Sigmoid colon (tissue), 7 donors: Measurements from ENCODE around the gene CHRNE. TPM values are rescaled to one million over a fixed set of nuclear protein-coding genes. Genes with fewer than 3 reads are reported as not detected.

Experiments
- DNase-seq: peaks from one replicate; pipeline ENCODE4 v3.0.0-alpha.2; 2019
- H3K27ac ChIP-seq, 4 donors: fragments of 200-600 bp; sonication (generic); one replicate each; pipeline ENCODE4 v1.5.1; 2016 to 2019; ENCODE audit warnings: mild to moderate bottlenecking in 1 of 4
- H3K27me3 ChIP-seq, 3 donors: fragments of 200-600 bp; sonication (generic); one replicate each; pipeline ENCODE4 v1.5.1; 2019; ENCODE audit warnings: mild to moderate bottlenecking in 1 of 3
- H3K36me3 ChIP-seq, 4 donors: fragments of 200-600 bp; sonication (generic); one replicate each; pipeline ENCODE4 v1.5.1; 2016 to 2019
- H3K4me1 ChIP-seq, 4 donors: fragments of 200-600 bp; sonication (generic); one replicate each; pipeline ENCODE4 v1.5.1; 2017 to 2019
- H3K4me3 ChIP-seq, 4 donors: fragments of 200-600 bp; sonication (generic); one replicate each; pipeline ENCODE4 v1.5.1; 2017 to 2019; ENCODE audit warnings: mild to moderate bottlenecking in 2 of 4, moderate library complexity in 1 of 4
- H3K9me3 ChIP-seq, 4 donors: fragments of 200-600 bp in 3 of 4; sonication (generic) in 3 of 4; one replicate each; pipeline versions ENCODE4 v1.5.1 to v1.6.1; 2013 to 2019
- CTCF ChIP-seq, 4 experiments: fragments of 450-650 bp in 3 of 4; fragments of 200-600 bp in 1 of 4; IDR thresholded peaks; one replicate each; pipeline ENCODE4 v1.5.1; 2016 to 2019; ENCODE audit warnings: antibody characterized with exemption in 4 of 4, mild to moderate bottlenecking in 3 of 4, moderate library complexity in 2 of 4
- EP300 ChIP-seq, 4 donors: sonication (generic); formaldehyde crosslinking; IDR thresholded peaks; one replicate each; pipeline ENCODE4 v1.6.1; 2017; ENCODE audit warnings: antibody characterized with exemption in 4 of 4
- POLR2A ChIP-seq, 2 donors: fragments of 450-650 bp; IDR thresholded peaks; one replicate each; pipeline ENCODE4 v1.6.1; 2016; ENCODE audit warnings: antibody characterized with exemption in 2 of 2, mild to moderate bottlenecking in 2 of 2, moderate library complexity in 2 of 2
- POLR2AphosphoS5 ChIP-seq, 4 donors: sonication (generic); formaldehyde crosslinking; IDR thresholded peaks; one replicate each; pipeline ENCODE4 v1.6.1; 2017; ENCODE audit warnings: antibody characterized with exemption in 4 of 4
- whole genome bisulfite sequencing, 2 donors: extraction: QIAGEN DNeasy Blood & Tissue Kit; methylation state at CpG; one replicate each; pipeline ENCODE4 v1.1.7; 2013; 5-methylcytosine and 5-hydroxymethylcytosine counted together
- intact Hi-C: fragments of 100-400 bp; cut with DNase I; formaldehyde crosslinking; loops from one replicate; pipeline ENCODE4 v1.15.1; 2023
- polyA plus RNA-seq, 3 donors: library from polyadenylated mRNA; stranded (reverse); fragments of 200-250 nt; gene quantifications; one replicate each; pipeline ENCODE4 v1.2.3, GENCODE V29; 2013
- total RNA-seq, 4 donors: library from RNA; depleted of rRNA; stranded (reverse); fragments of >200 nt; gene quantifications; one replicate each; pipeline ENCODE4 v1.1.0, GENCODE V29; 2016
- donor health status: healthy with polysubstance abuse.
- donor health status: Bipolar disorder and iron deficiency.
- donor health status: healthy.

The CHRNE gene
- under 1 TPM in 3 of 4 donors, not detected in 1; 0.49 to 0.55 (median 0.54) TPM for total RNA-seq
- under 1 TPM in 2 of 3 donors, not detected in 1; 0.46 to 0.57 TPM for polyA plus RNA-seq

GRCh38 chr17:4903051-4903818 is at the start of gene CHRNE:
Gene CHRNE (minus strand): TSS chr17:4903098. CDS start chr17:4903063, 35 bp downstream.
- Histone ChIP-seq H3K27ac (peak within 1 kb of the TSS in 2 of 4 donors; percentile 11 to 55), H3K4me3 (peak within 1 kb of the TSS in 1 of 4 donors; percentile 47), H3K9me3 (no peaks in the 10 kb centered on the region), H3K36me3 (no peaks in the 10 kb centered on the region), H3K27me3 (peaks cover 28 to 58% (median 36%) of the 10 kb centered on the region in 3 donors), H3K4me1 (peaks cover 0 to 34% (median 19%) of the 10 kb centered on the region in 4 donors)
- TF ChIP-seq EP300 (IDR thresholded peaks at IDR 0.05) (no peak), POLR2A (IDR thresholded peaks at IDR 0.05) (no peak), CTCF (IDR thresholded peaks at IDR 0.05) (peak; percentile 66 to 81 (median 70))
- 4 to 10% methylated on average over 10 of the region's 10 CpGs for WGBS, 2 donors
- intact Hi-C loops, result no loop called here
- DNase-seq, result peak; percentile 86

- Histone ChIP-seq H3K4me3 (no peak overlapping the region), H3K4me1 (peaks cover 0 to 32% (median 18%) of the 10 kb centered on the region in 4 donors), H3K27ac (peak overlapping the region; percentile 98 to 100 (median 99)), H3K36me3 (peaks cover 0 to 4% (median under 1%) of the 10 kb centered on the region in 4 donors), H3K9me3 (no peaks in the 10 kb centered on the region), H3K27me3 (no peaks in the 10 kb centered on the region)
- WGBS, 2 donors, result 93 to 97% methylated on average over 3 of the region's 3 CpGs
- intact Hi-C loops, result no loop called here
- DNase-seq, result no peak
- no peak for TF ChIP-seq POLR2AphosphoS5 (IDR thresholded peaks at IDR 0.05)
Measured at GRCh38 chr17:4951486-4951885, 48.6 kb upstream of the CHRNE start.

- DNase-seq, result no peak
- Histone ChIP-seq H3K27ac (peak within 1 kb of the TSS; percentile 98 to 100 (median 99)), H3K4me1 (peaks cover 0 to 39% (median 25%) of the 10 kb centered on the region in 4 donors), H3K9me3 (no peaks in the 10 kb centered on the region), H3K27me3 (no peaks in the 10 kb centered on the region), H3K4me3 (peak within 1 kb of the TSS; percentile 80 to 99 (median 96)), H3K36me3 (peaks cover 0 to 11% (median 7%) of the 10 kb centered on the region in 4 donors)
- TF ChIP-seq EP300 (IDR thresholded peaks at IDR 0.05) (no peak), POLR2A (IDR thresholded peaks at IDR 0.05) (no peak), POLR2AphosphoS5 (IDR thresholded peaks at IDR 0.05) (no peak)
- intact Hi-C loops, result no loop called here
- 40 to 47% methylated on average over 7 of the region's 7 CpGs for WGBS, 2 donors
Measured at GRCh38 chr17:4950746-4951204, 47.9 kb upstream of the CHRNE start, which contains the start of gene ENO3. Gene ENO3 (plus strand): TSS chr17:4951119. CDS start chr17:4951830, 711 bp downstream.

GRCh38 chr17:4950075-4950745 is 47.3 kb upstream of the CHRNE start:
- TF ChIP-seq POLR2A (IDR thresholded peaks at IDR 0.05) (no peak), POLR2AphosphoS5 (IDR thresholded peaks at IDR 0.05) (peak in 1 of 4 donors; percentile 2)
- H3K36me3 ChIP-seq, result peaks cover 0 to 16% (median 11%) of the 10 kb centered on the region in 4 donors
- H3K27me3 ChIP-seq, result no peaks in the 10 kb centered on the region
- DNase-seq, result peak; percentile 83
- H3K9me3 ChIP-seq, result no peaks in the 10 kb centered on the region
- peaks cover 0 to 44% (median 31%) of the 10 kb centered on the region in 4 donors for H3K4me1 ChIP-seq
- peak overlapping the region; percentile 98 to 100 (median 99) for H3K27ac ChIP-seq
- peak overlapping the region; percentile 80 to 99 (median 96) for H3K4me3 ChIP-seq
- intact Hi-C loops, result no loop called here
- WGBS, 2 donors, result 2 to 6% methylated on average over 52 of the region's 52 CpGs

GRCh38 chr17:4949321-4950074 is 46.6 kb upstream of the CHRNE start:
- H3K27ac ChIP-seq, result peak overlapping the region; percentile 98 to 100 (median 99)
- 1% methylated on average over 75 of the region's 75 CpGs for WGBS, 2 donors
- peak overlapping the region; percentile 80 to 99 (median 96) for H3K4me3 ChIP-seq
- H3K36me3 ChIP-seq, result peaks cover 5 to 23% (median 16%) of the 10 kb centered on the region in 4 donors
- intact Hi-C loops, result loop anchor here (1.0 kb wide), 1 partner anchor 18 kb away; the partner anchor contains the start of gene SPAG7
- peak; percentile 89 for DNase-seq
- no peaks in the 10 kb centered on the region for H3K27me3 ChIP-seq
- H3K9me3 ChIP-seq, result no peaks in the 10 kb centered on the region
- no peak for TF ChIP-seq EP300 (IDR thresholded peaks at IDR 0.05)
- TF ChIP-seq CTCF (IDR thresholded peaks at IDR 0.05), result no peak
- no peak for TF ChIP-seq POLR2A (IDR thresholded peaks at IDR 0.05)
- peak in 2 of 4 donors; percentile 40 to 42 for TF ChIP-seq POLR2AphosphoS5 (IDR thresholded peaks at IDR 0.05)
- peaks cover 0 to 52% (median 38%) of the 10 kb centered on the region in 4 donors for H3K4me1 ChIP-seq
